ENCODE measurements around the gene THADA.

Gene THADA

GRCh38 chr2:43266711-43267111 is 329.1 kb downstream of the THADA start:
- H4K20me1 ChIP-seq (ENCODE audit: insufficient read depth, low read length) = no peaks in the 10 kb centered on the region
- peaks cover 18% of the 10 kb centered on the region; the same call in 1 of the 2 replicates for H3K36me3 ChIP-seq (ENCODE audit: insufficient read depth, low read length)
- H3K4me2 ChIP-seq (ENCODE audit: insufficient read depth, low read length) = no peak overlapping the region
- no peaks in the 10 kb centered on the region for H3K9me3 ChIP-seq (ENCODE audit: insufficient read depth, low read length, severe bottlenecking)
- DNase-seq (no peak), ATAC-seq (ENCODE audit: insufficient read depth, low read depth) (no peak)
- H3K4me3 ChIP-seq (ENCODE audit: low read depth in 1 of 2, low read length in 2 of 2) = no peak overlapping the region
- H3K9ac ChIP-seq (ENCODE audit: low read depth, low read length) = no peak overlapping the region
- H3K27me3 ChIP-seq (ENCODE audit: insufficient read depth, low read length, poor library complexity) = no peaks in the 10 kb centered on the region
- no peaks in the 10 kb centered on the region for H3K79me2 ChIP-seq (ENCODE audit: insufficient read depth, low read length)
- H3K4me1 ChIP-seq (ENCODE audit: insufficient read depth, low read length) = no peaks in the 10 kb centered on the region
- no peak overlapping the region for H3K27ac ChIP-seq (ENCODE audit: low read length)
- no peak for TF ChIP-seq CTCF (IDR thresholded peaks at IDR 0.05; ENCODE audit: borderline replicate concordance, extremely low read depth, low read length, poor library complexity, severe bottlenecking)
- TF ChIP-seq EZH2 (IDR thresholded peaks at IDR 0.05; ENCODE audit: borderline replicate concordance, low read depth, low read length, severe bottlenecking) = no peak
- no peak overlapping the region for H2AFZ ChIP-seq (ENCODE audit: low read depth, low read length)

GRCh38 chr2:43265421-43265820 is 330.4 kb downstream of the THADA start:
- Histone ChIP-seq H3K4me2 (ENCODE audit: insufficient read depth, low read length) (no peak overlapping the region), H3K27ac (ENCODE audit: low read length) (no peak overlapping the region), H3K27me3 (ENCODE audit: insufficient read depth, low read length, poor library complexity) (no peaks in the 10 kb centered on the region), H4K20me1 (ENCODE audit: insufficient read depth, low read length) (no peaks in the 10 kb centered on the region), H3K4me1 (ENCODE audit: insufficient read depth, low read length) (no peaks in the 10 kb centered on the region), H3K9ac (ENCODE audit: low read depth, low read length) (no peak overlapping the region), H3K9me3 (ENCODE audit: insufficient read depth, low read length, severe bottlenecking) (no peaks in the 10 kb centered on the region), H3K79me2 (ENCODE audit: insufficient read depth, low read length) (no peaks in the 10 kb centered on the region), H2AFZ (ENCODE audit: low read depth, low read length) (no peak overlapping the region), H3K36me3 (ENCODE audit: insufficient read depth, low read length) (peaks cover 15% of the 10 kb centered on the region; the same call in 1 of the 2 replicates), H3K4me3 (ENCODE audit: low read depth in 1 of 2, low read length in 2 of 2) (no peak overlapping the region)
- TF ChIP-seq EZH2 (IDR thresholded peaks at IDR 0.05; ENCODE audit: borderline replicate concordance, low read depth, low read length, severe bottlenecking) (no peak), CTCF (IDR thresholded peaks at IDR 0.05; ENCODE audit: borderline replicate concordance, extremely low read depth, low read length, poor library complexity, severe bottlenecking) (no peak)
- no peak for ATAC-seq (ENCODE audit: insufficient read depth, low read depth)
- DNase-seq = no peak

- Histone ChIP-seq H2AFZ (ENCODE audit: low read depth, low read length) (no peak overlapping the region), H4K20me1 (ENCODE audit: insufficient read depth, low read length) (no peaks in the 10 kb centered on the region), H3K79me2 (ENCODE audit: insufficient read depth, low read length) (no peaks in the 10 kb centered on the region), H3K4me2 (ENCODE audit: insufficient read depth, low read length) (no peak overlapping the region), H3K27me3 (ENCODE audit: insufficient read depth, low read length, poor library complexity) (no peaks in the 10 kb centered on the region), H3K9ac (ENCODE audit: low read depth, low read length) (no peak overlapping the region), H3K4me1 (ENCODE audit: insufficient read depth, low read length) (no peaks in the 10 kb centered on the region), H3K27ac (ENCODE audit: low read length) (no peak overlapping the region), H3K36me3 (ENCODE audit: insufficient read depth, low read length) (peaks cover 15% of the 10 kb centered on the region; the same call in 1 of the 2 replicates), H3K4me3 (ENCODE audit: low read depth in 1 of 2, low read length in 2 of 2) (no peak overlapping the region), H3K9me3 (ENCODE audit: insufficient read depth, low read length, severe bottlenecking) (no peaks in the 10 kb centered on the region)
- TF ChIP-seq CTCF (IDR thresholded peaks at IDR 0.05; ENCODE audit: borderline replicate concordance, extremely low read depth, low read length, poor library complexity, severe bottlenecking) = no peak
- no peak for ATAC-seq (ENCODE audit: insufficient read depth, low read depth)
- DNase-seq = no peak
Measured at GRCh38 chr2:43265001-43265400, 330.8 kb downstream of the THADA start.

GRCh38 chr2:43262951-43263350 is 332.9 kb downstream of the THADA start:
- H3K9ac ChIP-seq (ENCODE audit: low read depth, low read length) = no peak overlapping the region
- no peaks in the 10 kb centered on the region for H3K9me3 ChIP-seq (ENCODE audit: insufficient read depth, low read length, severe bottlenecking)
- TF ChIP-seq EZH2 (IDR thresholded peaks at IDR 0.05; ENCODE audit: borderline replicate concordance, low read depth, low read length, severe bottlenecking) (no peak), CTCF (IDR thresholded peaks at IDR 0.05; ENCODE audit: borderline replicate concordance, extremely low read depth, low read length, poor library complexity, severe bottlenecking) (no peak)
- H3K4me1 ChIP-seq (ENCODE audit: insufficient read depth, low read length) = no peaks in the 10 kb centered on the region
- ATAC-seq (ENCODE audit: insufficient read depth, low read depth) (no peak), DNase-seq (no peak)
- H2AFZ ChIP-seq (ENCODE audit: low read depth, low read length) = no peak overlapping the region
- H3K36me3 ChIP-seq (ENCODE audit: insufficient read depth, low read length) = peaks cover 19% of the 10 kb centered on the region; the same call in 1 of the 2 replicates
- no peak overlapping the region for H3K4me3 ChIP-seq (ENCODE audit: low read depth in 1 of 2, low read length in 2 of 2)
- H3K4me2 ChIP-seq (ENCODE audit: insufficient read depth, low read length) = no peak overlapping the region
- no peaks in the 10 kb centered on the region for H3K27me3 ChIP-seq (ENCODE audit: insufficient read depth, low read length, poor library complexity)
- no peaks in the 10 kb centered on the region for H4K20me1 ChIP-seq (ENCODE audit: insufficient read depth, low read length)
- no peaks in the 10 kb centered on the region for H3K79me2 ChIP-seq (ENCODE audit: insufficient read depth, low read length)
- H3K27ac ChIP-seq (ENCODE audit: low read length) = no peak overlapping the region
